Natural killer cell (primary cell): ENCODE measurements around the gene LRRC73. TPM values are rescaled to one million over a fixed set of nuclear protein-coding genes. Genes with fewer than 3 reads are reported as not detected.
A peak's percentile ranks its signal among the peaks of the same experiment; 100 is the strongest.

Source experiments
- ATAC-seq, 3 donors: fragments of 150-1000 bp in 2 of 3; fragments of 200-7000 bp in 1 of 3; cut with Tn5 transposase; 1 replicate in 1 of 3; 2 replicates in 2 of 3; pipeline ENCODE4 v1.10.0; 2021; ENCODE audit warnings: mild to moderate bottlenecking in 2 of 3, moderate library complexity in 2 of 3
- DNase-seq, 2 donors: peaks; one replicate each; pipeline versions ENCODE4 v3.0.0 to v3.0.0-alpha.2; 2013 to 2021; ENCODE audit warnings: mixed read lengths in 1 of 2
- H3K27ac ChIP-seq: one replicate; pipeline ENCODE4 v1.5.1; 2013; ENCODE audit warnings: mild to moderate bottlenecking, low read length
- H3K27me3 ChIP-seq: one replicate; pipeline ENCODE4 v1.6.1; 2013; ENCODE audit warnings: low read length; ENCODE audit not compliant: control insufficient read depth, insufficient read depth
- H3K36me3 ChIP-seq: one replicate; pipeline ENCODE4 v1.6.1; 2013; ENCODE audit warnings: low read length; ENCODE audit not compliant: control insufficient read depth, insufficient read depth
- H3K4me1 ChIP-seq: one replicate; pipeline ENCODE4 v1.6.1; 2013; ENCODE audit warnings: low read length; ENCODE audit not compliant: control insufficient read depth, insufficient read depth
- H3K4me3 ChIP-seq: one replicate; pipeline ENCODE4 v1.5.1; 2013; ENCODE audit warnings: low read length
- H3K9me3 ChIP-seq: one replicate; pipeline ENCODE4 v1.6.1; 2013; ENCODE audit warnings: low read length; ENCODE audit not compliant: control insufficient read depth, insufficient read depth
- H3K27ac Mint-ChIP-seq, 2 donors: one replicate each; pipeline ENCODE4 v1.8.0; 2022; ENCODE audit warnings: mild to moderate bottlenecking in 2 of 2, mixed read lengths in 2 of 2, moderate library complexity in 1 of 2
- H3K27me3 Mint-ChIP-seq, 2 donors: one replicate each; pipeline ENCODE4 v1.8.0; 2022; ENCODE audit warnings: low read depth in 2 of 2, mixed read lengths in 2 of 2
- H3K36me3 Mint-ChIP-seq: one replicate; pipeline ENCODE4 v1.8.0; 2022; ENCODE audit warnings: mixed read lengths
- H3K4me1 Mint-ChIP-seq, 2 donors: one replicate each; pipeline ENCODE4 v1.8.0; 2022; ENCODE audit warnings: mixed read lengths in 2 of 2
- H3K4me3 Mint-ChIP-seq: one replicate; pipeline ENCODE4 v1.8.0; 2022; ENCODE audit warnings: mild to moderate bottlenecking, moderate library complexity, mixed read lengths
- H3K9me3 Mint-ChIP-seq, 2 donors: one replicate each; pipeline ENCODE4 v1.8.0; 2022; ENCODE audit warnings: mixed read lengths in 2 of 2
- WGBS: methylation state at CpG from one replicate; pipeline ENCODE4 v1.1.7; 2013; ENCODE audit warnings: missing lambda C conversion rate; ENCODE audit not compliant: insufficient coverage; 5-methylcytosine and 5-hydroxymethylcytosine counted together
- intact Hi-C: fragments of 100-400 bp; cut with micrococcal nuclease; formaldehyde crosslinking; loops from one replicate; pipeline ENCODE4 v1.14.2; 2022
- total RNA-seq, 4 donors: library from RNA; stranded (reverse); fragments of 120-200 nt in 1 of 4; gene quantifications; one replicate each; pipeline versions ENCODE4 v1.2.3 to v1.2.4, GENCODE V29; 2013 to 2022
- TF ChIP-seq, protein P1 (sequence below): fragments of 200-600 bp; IDR thresholded peaks from one replicate; pipeline ENCODE4 v1.8.0; 2022; ENCODE audit warnings: antibody characterized with exemption

Gene LRRC73
- total RNA-seq, 3 donors from 2014 or later (not counting 1 experiment from before 2014, with no cell fraction given) = 0.24 to 0.68 (median 0.45) TPM

DNA sequence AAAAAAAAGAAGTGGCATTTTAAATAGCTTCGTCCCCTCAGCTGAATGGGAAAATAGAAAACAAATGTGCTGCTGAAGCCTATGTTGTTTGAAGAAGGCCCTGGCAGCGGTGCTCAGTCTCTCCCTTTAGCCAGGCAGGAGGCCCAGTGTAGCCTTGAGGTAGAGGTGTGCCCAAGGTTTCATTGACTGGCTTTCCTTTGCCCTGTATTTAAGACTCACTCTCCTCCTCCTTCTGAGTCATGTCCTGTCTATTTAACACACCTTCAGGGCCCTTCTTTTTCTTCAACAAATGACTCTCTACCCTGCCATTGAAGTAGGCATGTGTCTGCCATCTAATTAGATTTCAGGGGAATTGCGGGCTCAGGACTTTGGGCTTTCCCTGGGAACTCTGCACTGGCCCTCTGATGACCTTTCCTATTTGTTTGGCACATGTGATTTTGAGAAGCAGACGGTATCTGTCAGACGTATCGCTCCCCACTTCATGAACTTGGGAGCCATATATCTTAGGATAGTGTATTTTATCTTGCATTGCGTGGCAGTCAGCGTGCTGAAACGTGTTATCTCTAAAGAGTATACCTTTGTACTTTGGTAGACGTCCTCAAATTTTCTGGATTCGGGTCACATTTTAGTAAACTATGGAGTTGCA is 28.4 kb downstream of the LRRC73 start:
- intact Hi-C loops = no loop called here
- peaks cover 2% of the 10 kb centered on the region for H3K36me3 ChIP-seq

DNA sequence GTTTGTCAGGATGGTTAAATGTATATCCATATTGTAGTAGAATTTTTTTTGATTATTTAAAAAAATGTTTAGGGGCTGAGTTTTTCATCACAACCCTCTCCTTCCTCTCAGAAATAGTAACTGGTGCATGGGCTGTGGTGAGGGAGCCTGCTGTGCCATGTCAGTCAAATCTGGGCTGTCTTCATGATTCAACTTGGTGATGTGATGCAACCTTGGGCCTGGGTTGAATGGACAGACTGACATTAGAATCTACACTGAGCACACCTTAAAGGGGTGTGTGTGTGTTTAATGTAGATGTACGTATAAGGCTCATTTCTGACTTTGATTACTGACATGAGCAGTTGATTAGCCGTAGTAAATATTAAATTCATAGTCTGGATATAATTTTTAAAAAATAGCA is 29.1 kb downstream of the LRRC73 start:
- Mint-ChIP-seq H3K4me3 (no peak overlapping the region), H3K27ac (peak overlapping the region in 1 of 2 donors; percentile 37), H3K36me3 (no peaks in the 10 kb centered on the region), H3K4me1 (peaks cover 29 to 44% of the 10 kb centered on the region in 2 donors), H3K27me3 (no peaks in the 10 kb centered on the region), H3K9me3 (no peaks in the 10 kb centered on the region)
- intact Hi-C loops = no loop called here
- H3K27me3 ChIP-seq = no peaks in the 10 kb centered on the region
- TF ChIP-seq, protein P1, sequence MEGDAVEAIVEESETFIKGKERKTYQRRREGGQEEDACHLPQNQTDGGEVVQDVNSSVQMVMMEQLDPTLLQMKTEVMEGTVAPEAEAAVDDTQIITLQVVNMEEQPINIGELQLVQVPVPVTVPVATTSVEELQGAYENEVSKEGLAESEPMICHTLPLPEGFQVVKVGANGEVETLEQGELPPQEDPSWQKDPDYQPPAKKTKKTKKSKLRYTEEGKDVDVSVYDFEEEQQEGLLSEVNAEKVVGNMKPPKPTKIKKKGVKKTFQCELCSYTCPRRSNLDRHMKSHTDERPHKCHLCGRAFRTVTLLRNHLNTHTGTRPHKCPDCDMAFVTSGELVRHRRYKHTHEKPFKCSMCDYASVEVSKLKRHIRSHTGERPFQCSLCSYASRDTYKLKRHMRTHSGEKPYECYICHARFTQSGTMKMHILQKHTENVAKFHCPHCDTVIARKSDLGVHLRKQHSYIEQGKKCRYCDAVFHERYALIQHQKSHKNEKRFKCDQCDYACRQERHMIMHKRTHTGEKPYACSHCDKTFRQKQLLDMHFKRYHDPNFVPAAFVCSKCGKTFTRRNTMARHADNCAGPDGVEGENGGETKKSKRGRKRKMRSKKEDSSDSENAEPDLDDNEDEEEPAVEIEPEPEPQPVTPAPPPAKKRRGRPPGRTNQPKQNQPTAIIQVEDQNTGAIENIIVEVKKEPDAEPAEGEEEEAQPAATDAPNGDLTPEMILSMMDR = no peak
- ATAC-seq (no peak), DNase-seq (no peak)
- no peak overlapping the region for H3K27ac ChIP-seq
- no peaks in the 10 kb centered on the region for H3K9me3 ChIP-seq
- H3K4me3 ChIP-seq = no peak overlapping the region
- peaks cover 13% of the 10 kb centered on the region for H3K4me1 ChIP-seq
- no CpG with 5 or more reads among the region's 2 CpGs for WGBS
- H3K36me3 ChIP-seq = peaks cover 2% of the 10 kb centered on the region

More for the DNA sequence above, 28.4 kb downstream of the LRRC73 start:
- Mint-ChIP-seq H3K9me3 (no peaks in the 10 kb centered on the region), H3K36me3 (no peaks in the 10 kb centered on the region), H3K4me3 (no peak overlapping the region), H3K4me1 (peaks cover 27 to 42% of the 10 kb centered on the region in 2 donors), H3K27ac (peak overlapping the region in 1 of 2 donors; percentile 44), H3K27me3 (no peaks in the 10 kb centered on the region)
- ATAC-seq (no peak), DNase-seq (no peak)
- Histone ChIP-seq H3K4me1 (peaks cover 13% of the 10 kb centered on the region), H3K27ac (no peak overlapping the region), H3K9me3 (no peaks in the 10 kb centered on the region), H3K27me3 (no peaks in the 10 kb centered on the region), H3K4me3 (no peak overlapping the region)
- TF ChIP-seq, protein P1 = no peak
- WGBS = 97% methylated on average over 11 of the region's 11 CpGs

DNA sequence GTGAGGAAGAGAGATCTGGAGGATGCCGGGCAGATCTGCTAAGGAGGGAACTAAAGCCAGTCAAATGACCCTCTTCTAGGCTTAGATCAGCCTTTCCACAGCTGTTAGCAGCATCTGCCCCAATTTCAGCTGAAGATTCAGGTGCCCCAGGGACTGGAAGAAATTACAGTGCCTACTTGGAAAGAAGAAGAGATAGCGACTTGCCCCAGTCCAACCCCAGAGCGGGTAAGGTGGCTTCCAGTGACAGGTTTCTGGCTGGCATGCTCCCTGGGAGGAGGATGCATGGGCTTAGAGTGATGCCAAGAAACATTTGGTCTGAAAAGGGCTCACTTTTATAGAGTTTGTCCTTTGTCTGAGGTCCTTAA is 32.2 kb downstream of the LRRC73 start:
- H3K27me3 ChIP-seq = no peaks in the 10 kb centered on the region
- H3K27me3 Mint-ChIP-seq = no peaks in the 10 kb centered on the region
- ATAC-seq (no peak), DNase-seq (no peak)
- no peaks in the 10 kb centered on the region for H3K9me3 Mint-ChIP-seq
- TF ChIP-seq, protein P1 = no peak
- peak overlapping the region; percentile 87 for H3K27ac ChIP-seq
- 23% methylated on average over 3 of the region's 3 CpGs for WGBS
- H3K4me1 ChIP-seq = peaks cover 13% of the 10 kb centered on the region
- H3K9me3 ChIP-seq = no peaks in the 10 kb centered on the region
- peak overlapping the region; percentile 92 to 100 for H3K27ac Mint-ChIP-seq
- H3K4me3 Mint-ChIP-seq = peak overlapping the region; percentile 97
- no peaks in the 10 kb centered on the region for H3K36me3 Mint-ChIP-seq
- intact Hi-C loops = loop anchor here (5.0 kb wide), 1 partner anchor 39 kb away; the partner anchor contains the start of genes POLR1C and YIPF3
- H3K4me1 Mint-ChIP-seq = peaks cover 29 to 38% of the 10 kb centered on the region in 2 donors
- H3K36me3 ChIP-seq = peaks cover 2% of the 10 kb centered on the region
- peak overlapping the region; percentile 65 for H3K4me3 ChIP-seq
